WTC11 (cell line): ENCODE results near the gene LEFTY2. TPM values are rescaled to one million over a fixed set of nuclear protein-coding genes. Genes with fewer than 3 reads are reported as not detected.

Experiments used
- ATAC-seq: fragments of 200-7000 bp; cut with Tn5 transposase; 2 replicates; pipeline ENCODE4 v1.10.0; 2021; ENCODE audit warnings: mild to moderate bottlenecking, moderate library complexity
- CTCF ChIA-PET: fragments of 300-600 bp; sonication (Branson Sonifier 250); formaldehyde crosslinking; loops from one replicate; lab custom pipeline; 2021; ENCODE audit warnings: antibody characterized with exemption; lab: Charles Lee
- POLR2A ChIA-PET: fragments of 350-600 bp; sonication (Branson Sonifier 250); formaldehyde crosslinking; loops from one replicate; lab custom pipeline; 2021; ENCODE audit warnings: antibody characterized with exemption; lab: Charles Lee
- DNase-seq: peaks from one replicate; pipeline ENCODE4 v3.0.0; 2021; ENCODE audit warnings: low spot score
- H3K27ac Mint-ChIP-seq: 2 replicates; pipeline ENCODE4 v1.8.0; 2021; ENCODE audit warnings: mixed read lengths
- H3K27me3 Mint-ChIP-seq: 2 replicates; pipeline ENCODE4 v1.8.0; 2021; ENCODE audit warnings: low read depth, mild to moderate bottlenecking, moderate library complexity, mixed read lengths
- H3K36me3 Mint-ChIP-seq: 2 replicates; pipeline ENCODE4 v1.8.0; 2021; ENCODE audit warnings: mixed read lengths
- H3K4me1 Mint-ChIP-seq: 2 replicates; pipeline ENCODE4 v1.8.0; 2022; ENCODE audit warnings: mixed read lengths
- H3K4me3 Mint-ChIP-seq: 2 replicates; pipeline ENCODE4 v1.8.0; 2021; ENCODE audit warnings: mild to moderate bottlenecking, moderate library complexity, mixed read lengths
- H3K9me3 Mint-ChIP-seq: 2 replicates; pipeline ENCODE4 v1.8.0; 2021; ENCODE audit warnings: mixed read lengths
- AR ChIP-seq: fragments of 250-450 bp; sonication (Bioruptor Pico); IDR thresholded peaks from 2 replicates; pipeline ENCODE4 v1.9.0; 2021; ENCODE audit warnings: mild to moderate bottlenecking
- E2F1 ChIP-seq: sonication (generic); formaldehyde crosslinking; IDR thresholded peaks from 2 replicates; pipeline ENCODE4 v1.8.0; 2022; ENCODE audit warnings: mild to moderate bottlenecking, missing genetic modification reagents
- ELF4 ChIP-seq: sonication (generic); formaldehyde crosslinking; IDR thresholded peaks from 2 replicates; pipeline ENCODE4 v1.8.1; 2022; ENCODE audit warnings: low read depth, mild to moderate bottlenecking, moderate library complexity, missing genetic modification reagents
- ERG ChIP-seq: fragments of 250-450 bp; sonication (Bioruptor Pico); IDR thresholded peaks from 2 replicates; pipeline ENCODE4 v1.8.0; 2021; ENCODE audit warnings: mild to moderate bottlenecking
- GABPB1 ChIP-seq: sonication (generic); formaldehyde crosslinking; IDR thresholded peaks from 2 replicates; pipeline ENCODE4 v1.8.1; 2023; ENCODE audit warnings: mild to moderate bottlenecking, missing genetic modification reagents
- HMGXB4 ChIP-seq: sonication (generic); formaldehyde crosslinking; IDR thresholded peaks from 2 replicates; pipeline ENCODE4 v1.8.1; 2023; ENCODE audit warnings: mild to moderate bottlenecking, moderate library complexity, missing genetic modification reagents
- IRF2 ChIP-seq: sonication (generic); formaldehyde crosslinking; IDR thresholded peaks from 2 replicates; pipeline ENCODE4 v1.8.0; 2022; ENCODE audit warnings: low read depth, missing genetic modification reagents, borderline replicate concordance
- KAT7 ChIP-seq: sonication (generic); formaldehyde crosslinking; IDR thresholded peaks from 2 replicates; pipeline ENCODE4 v1.8.1; 2023; ENCODE audit warnings: missing genetic modification reagents, mild to moderate bottlenecking, borderline replicate concordance
- MLX ChIP-seq: sonication (generic); formaldehyde crosslinking; IDR thresholded peaks from 2 replicates; pipeline ENCODE4 v1.8.1; 2023; ENCODE audit warnings: mild to moderate bottlenecking, missing genetic modification reagents, moderate library complexity
- MXD4 ChIP-seq: fragments of 250-450 bp; sonication (Bioruptor Pico); IDR thresholded peaks from 2 replicates; pipeline ENCODE4 v1.8.0; 2021; ENCODE audit warnings: mild to moderate bottlenecking, moderate library complexity, borderline replicate concordance
- NFE2L1 ChIP-seq: sonication (generic); formaldehyde crosslinking; IDR thresholded peaks from 2 replicates; pipeline ENCODE4 v1.8.1; 2023; ENCODE audit warnings: missing genetic modification reagents
- NR2C2 ChIP-seq: sonication (generic); formaldehyde crosslinking; IDR thresholded peaks from 2 replicates; pipeline ENCODE4 v1.8.0; 2022; ENCODE audit warnings: mild to moderate bottlenecking, missing genetic modification reagents
- RELA ChIP-seq: sonication (generic); formaldehyde crosslinking; IDR thresholded peaks from 2 replicates; pipeline ENCODE4 v1.8.1; 2022; ENCODE audit warnings: missing genetic modification reagents, mild to moderate bottlenecking, borderline replicate concordance
- TP53 ChIP-seq: sonication (generic); formaldehyde crosslinking; IDR thresholded peaks from 2 replicates; pipeline ENCODE4 v1.8.1; 2023; ENCODE audit warnings: mild to moderate bottlenecking, missing genetic modification reagents
- USF2 ChIP-seq: sonication (generic); formaldehyde crosslinking; IDR thresholded peaks from 2 replicates; pipeline ENCODE4 v1.8.1; 2023; ENCODE audit warnings: mild to moderate bottlenecking, missing genetic modification reagents, moderate library complexity
- ZNF121 ChIP-seq: sonication (generic); formaldehyde crosslinking; IDR thresholded peaks from 2 replicates; pipeline ENCODE4 v1.8.0; 2023; ENCODE audit warnings: missing genetic modification reagents
- ZNF512 ChIP-seq: sonication (generic); formaldehyde crosslinking; IDR thresholded peaks from 2 replicates; pipeline ENCODE4 v1.8.1; 2022; ENCODE audit warnings: missing genetic modification reagents, borderline replicate concordance
- total RNA-seq: library from RNA; stranded (reverse); gene quantifications from 3 replicates; pipeline ENCODE4 v1.2.3, GENCODE V29; 2021

LEFTY2 gene
- total RNA-seq, 1 experiment from 2014 or later, result 15.5 TPM

- TF ChIP-seq HMGXB4 (CRISPR knock-in tag) (no peak), E2F1 (no peak), AR (no peak), USF2 (no peak)
Measured at GRCh38 chr1:225918280-225918679, 22.7 kb downstream of the LEFTY2 start (continued).

GRCh38 chr1:225917536-225917935 is 23.5 kb downstream of the LEFTY2 start:
- TF ChIP-seq MLX (CRISPR knock-in tag) (no peak), ZNF121 (CRISPR knock-in tag) (0 out of 2 replicates have a peak, but pooled peaks have one; percentile 15)
- H3K36me3 Mint-ChIP-seq, result peaks cover 45% of the 10 kb centered on the region
- no peak overlapping the region for H3K4me3 Mint-ChIP-seq
- ATAC-seq (no peak), DNase-seq (no peak)
- H3K27ac Mint-ChIP-seq, result peak overlapping the region; percentile 41
- peaks cover 16% of the 10 kb centered on the region; the same call in 1 of the 2 replicates for H3K4me1 Mint-ChIP-seq
- no peaks in the 10 kb centered on the region for H3K9me3 Mint-ChIP-seq
- POLR2A ChIA-PET, result interaction anchor here (0.5 kb wide), 1 partner anchor 359 kb away, joined by 10 read pairs; no protein-coding TSS in a partner anchor
- CTCF ChIA-PET, result no interaction called here
- no peaks in the 10 kb centered on the region for H3K27me3 Mint-ChIP-seq

GRCh38 chr1:225917101-225917500 is 23.9 kb downstream of the LEFTY2 start:
- no peaks in the 10 kb centered on the region for H3K9me3 Mint-ChIP-seq
- ChIA-PET CTCF (interaction anchor here (1.0 to 1.1 kb wide), 2 partner anchors 45 to 70 kb away, joined by 3 read pairs; no protein-coding TSS in a partner anchor), POLR2A (no interaction called here)
- peak overlapping the region; percentile 41 for H3K27ac Mint-ChIP-seq
- DNase-seq, result no peak
- H3K4me3 Mint-ChIP-seq, result no peak overlapping the region
- H3K4me1 Mint-ChIP-seq, result peaks cover 16% of the 10 kb centered on the region; the same call in 1 of the 2 replicates
- no peak for ATAC-seq
- H3K36me3 Mint-ChIP-seq, result peaks cover 43% of the 10 kb centered on the region
- H3K27me3 Mint-ChIP-seq, result no peaks in the 10 kb centered on the region
- TF ChIP-seq NFE2L1 (CRISPR knock-in tag), result no peak
- TF ChIP-seq MXD4, result no peak
- TF ChIP-seq ZNF121 (CRISPR knock-in tag), result no peak
- no peak for TF ChIP-seq IRF2
- no peak for TF ChIP-seq NR2C2 (CRISPR knock-in tag)
- no peak for TF ChIP-seq KAT7
- TF ChIP-seq ELF4 (CRISPR knock-in tag), result no peak
- no peak for TF ChIP-seq ZNF512 (CRISPR knock-in tag)
- no peak for TF ChIP-seq RELA (CRISPR knock-in tag)
- TF ChIP-seq ERG (CRISPR knock-in tag), result no peak
- TF ChIP-seq TP53 (CRISPR knock-in tag), result no peak
- no peak for TF ChIP-seq AR
- TF ChIP-seq GABPB1, result no peak
